HG03558 (cell line): ENCODE measurements around the gene RRP8.

Experiments used
- ATAC-seq: cut with Tn5 transposase; IDR thresholded peaks from one replicate; pipeline ENCODE4 v1.9.1; 2021; ENCODE audit warnings: moderate number of reproducible peaks; ENCODE audit not compliant: unreplicated experiment; ENCODE audit errors: extremely low read depth

RRP8 gene

GRCh38 chr11:6554828-6555706, 48.3 kb downstream of the RRP8 start:
- no peak for ATAC-seq

GRCh38 chr11:6553634-6554033, 49.8 kb downstream of the RRP8 start:
- ATAC-seq: no peak

GRCh38 chr11:6548641-6549040, 54.8 kb downstream of the RRP8 start:
- ATAC-seq: no peak

GRCh38 chr11:6548121-6548520, 55.3 kb downstream of the RRP8 start:
- ATAC-seq: no peak

- no peak for ATAC-seq
These were observed 56.2 kb downstream of the RRP8 start for GRCh38 chr11:6547177-6547576.

GRCh38 chr11:6546735-6547134, 56.7 kb downstream of the RRP8 start:
- no peak for ATAC-seq

GRCh38 chr11:6545917-6546605, 57.4 kb downstream of the RRP8 start:
- no peak for ATAC-seq
